ENCODE results near the gene C3orf20.

C3orf20 gene

GRCh38 chr3:14688525-14688924 is 13.6 kb downstream of the C3orf20 start:
- Histone ChIP-seq H4K8ac (ENCODE audit: low read depth, low read length) (no peak overlapping the region), H2AFZ (ENCODE audit: low read length) (no peak overlapping the region), H3K4me1 (ENCODE audit: control insufficient read depth in 2 of 2, insufficient read depth in 1 of 2, low read depth in 1 of 2, low read length in 2 of 2) (no peaks in the 10 kb centered on the region), H3K14ac (ENCODE audit: low read length) (no peak overlapping the region), H3K9me3 (replicated peaks in 1 of 2; ENCODE audit: control insufficient read depth in 2 of 2, insufficient read depth in 1 of 2, low read depth in 1 of 2, low read length in 2 of 2) (no peaks in the 10 kb centered on the region), H3K9ac (ENCODE audit: low read depth, low read length, poor library complexity) (no peak overlapping the region), H3K4me3 (ENCODE audit: low read length in 2 of 2) (no peak overlapping the region), H2BK15ac (ENCODE audit: low read length) (no peak overlapping the region), H3K23ac (ENCODE audit: low read depth, low read length, poor library complexity) (no peak overlapping the region), H3K18ac (ENCODE audit: low read length) (no peak overlapping the region), H2BK12ac (ENCODE audit: low read length) (no peak overlapping the region), H2AK5ac (ENCODE audit: low read depth, low read length) (no peak overlapping the region), H3K4ac (ENCODE audit: low read length) (no peak overlapping the region), H3K4me2 (ENCODE audit: insufficient read depth, low read length, poor library complexity, severe bottlenecking) (no peak overlapping the region), H3K36me3 (replicated peaks in 1 of 2; ENCODE audit: control insufficient read depth in 2 of 2, insufficient read depth in 2 of 2, low read length in 2 of 2) (no peaks in the 10 kb centered on the region), H2BK5ac (ENCODE audit: low read length) (no peak overlapping the region), H4K91ac (ENCODE audit: low read depth, low read length, poor library complexity) (no peak overlapping the region), H3K79me1 (ENCODE audit: low read depth, low read length) (peaks cover 2% of the 10 kb centered on the region), H3K27me3 (ENCODE audit: control insufficient read depth in 3 of 3, insufficient read depth in 3 of 3, low read depth in 1 of 3, low read length in 3 of 3) (peaks cover 0 to 19% (median 0%) of the 10 kb centered on the region in 3 experiments), H2BK120ac (ENCODE audit: low read depth, low read length) (no peak overlapping the region), H3K27ac (replicated peaks; ENCODE audit: low read length) (no peak overlapping the region)
- DNase-seq (ENCODE audit: low spot score) = no peak
- WGBS, 2 donors (ENCODE audit: extremely low coverage in 2 of 2, insufficient read length in 2 of 2, insufficient replicate concordance in 1 of 2) = no CpG with 5 or more reads among the region's 2 CpGs

GRCh38 chr3:14689247-14689980 is 14.5 kb downstream of the C3orf20 start:
- Histone ChIP-seq H3K36me3 (replicated peaks in 1 of 2; ENCODE audit: control insufficient read depth in 2 of 2, insufficient read depth in 2 of 2, low read length in 2 of 2) (no peaks in the 10 kb centered on the region), H3K18ac (ENCODE audit: low read length) (no peak overlapping the region), H3K79me1 (ENCODE audit: low read depth, low read length) (peaks cover 2% of the 10 kb centered on the region), H3K23ac (ENCODE audit: low read depth, low read length, poor library complexity) (no peak overlapping the region), H2BK5ac (ENCODE audit: low read length) (no peak overlapping the region), H3K4me1 (ENCODE audit: control insufficient read depth in 2 of 2, insufficient read depth in 1 of 2, low read depth in 1 of 2, low read length in 2 of 2) (no peaks in the 10 kb centered on the region), H2BK120ac (ENCODE audit: low read depth, low read length) (no peak overlapping the region), H4K8ac (ENCODE audit: low read depth, low read length) (no peak overlapping the region), H3K4ac (ENCODE audit: low read length) (no peak overlapping the region), H3K9ac (ENCODE audit: low read depth, low read length, poor library complexity) (no peak overlapping the region), H4K91ac (ENCODE audit: low read depth, low read length, poor library complexity) (no peak overlapping the region), H3K4me2 (ENCODE audit: insufficient read depth, low read length, poor library complexity, severe bottlenecking) (no peak overlapping the region), H2BK15ac (ENCODE audit: low read length) (no peak overlapping the region), H2AFZ (ENCODE audit: low read length) (no peak overlapping the region), H3K27me3 (ENCODE audit: control insufficient read depth in 3 of 3, insufficient read depth in 3 of 3, low read depth in 1 of 3, low read length in 3 of 3) (peaks cover 0 to 19% (median 0%) of the 10 kb centered on the region in 3 experiments), H3K14ac (ENCODE audit: low read length) (no peak overlapping the region), H2AK5ac (ENCODE audit: low read depth, low read length) (no peak overlapping the region), H3K9me3 (replicated peaks in 1 of 2; ENCODE audit: control insufficient read depth in 2 of 2, insufficient read depth in 1 of 2, low read depth in 1 of 2, low read length in 2 of 2) (no peaks in the 10 kb centered on the region), H3K27ac (replicated peaks; ENCODE audit: low read length) (no peak overlapping the region), H2BK12ac (ENCODE audit: low read length) (no peak overlapping the region), H3K4me3 (ENCODE audit: low read length in 2 of 2) (no peak overlapping the region)
- no CpG with 5 or more reads among the region's 7 CpGs for WGBS, 2 donors (ENCODE audit: extremely low coverage in 2 of 2, insufficient read length in 2 of 2, insufficient replicate concordance in 1 of 2)
- DNase-seq (ENCODE audit: low spot score) = no peak

- Histone ChIP-seq H3K79me1 (ENCODE audit: low read depth, low read length) (peaks cover 2% of the 10 kb centered on the region), H3K23ac (ENCODE audit: low read depth, low read length, poor library complexity) (no peak overlapping the region), H3K36me3 (replicated peaks in 1 of 2; ENCODE audit: control insufficient read depth in 2 of 2, insufficient read depth in 2 of 2, low read length in 2 of 2) (no peaks in the 10 kb centered on the region), H3K4ac (ENCODE audit: low read length) (no peak overlapping the region), H2AK5ac (ENCODE audit: low read depth, low read length) (no peak overlapping the region), H2BK12ac (ENCODE audit: low read length) (no peak overlapping the region), H3K9me3 (replicated peaks in 1 of 2; ENCODE audit: control insufficient read depth in 2 of 2, insufficient read depth in 1 of 2, low read depth in 1 of 2, low read length in 2 of 2) (no peaks in the 10 kb centered on the region), H2BK120ac (ENCODE audit: low read depth, low read length) (no peak overlapping the region), H2BK15ac (ENCODE audit: low read length) (no peak overlapping the region), H4K8ac (ENCODE audit: low read depth, low read length) (no peak overlapping the region), H3K4me1 (ENCODE audit: control insufficient read depth in 2 of 2, insufficient read depth in 1 of 2, low read depth in 1 of 2, low read length in 2 of 2) (no peaks in the 10 kb centered on the region), H3K4me2 (ENCODE audit: insufficient read depth, low read length, poor library complexity, severe bottlenecking) (no peak overlapping the region), H3K9ac (ENCODE audit: low read depth, low read length, poor library complexity) (no peak overlapping the region), H3K27ac (replicated peaks; ENCODE audit: low read length) (no peak overlapping the region), H3K4me3 (ENCODE audit: low read length in 2 of 2) (no peak overlapping the region), H2AFZ (ENCODE audit: low read length) (no peak overlapping the region), H2BK5ac (ENCODE audit: low read length) (no peak overlapping the region), H3K18ac (ENCODE audit: low read length) (no peak overlapping the region), H4K91ac (ENCODE audit: low read depth, low read length, poor library complexity) (no peak overlapping the region), H3K27me3 (ENCODE audit: control insufficient read depth in 3 of 3, insufficient read depth in 3 of 3, low read depth in 1 of 3, low read length in 3 of 3) (peaks cover 0 to 19% (median 0%) of the 10 kb centered on the region in 3 experiments), H3K14ac (ENCODE audit: low read length) (no peak overlapping the region)
- no CpG with 5 or more reads among the region's 4 CpGs for WGBS, 2 donors (ENCODE audit: extremely low coverage in 2 of 2, insufficient read length in 2 of 2, insufficient replicate concordance in 1 of 2)
- no peak for DNase-seq (ENCODE audit: low spot score)
Measured at GRCh38 chr3:14691239-14691638, 16.3 kb downstream of the C3orf20 start.

GRCh38 chr3:14691719-14692118 is 16.8 kb downstream of the C3orf20 start:
- Histone ChIP-seq H2BK120ac (ENCODE audit: low read depth, low read length) (no peak overlapping the region), H3K23ac (ENCODE audit: low read depth, low read length, poor library complexity) (no peak overlapping the region), H3K36me3 (replicated peaks in 1 of 2; ENCODE audit: control insufficient read depth in 2 of 2, insufficient read depth in 2 of 2, low read length in 2 of 2) (no peaks in the 10 kb centered on the region), H3K27me3 (ENCODE audit: control insufficient read depth in 3 of 3, insufficient read depth in 3 of 3, low read depth in 1 of 3, low read length in 3 of 3) (peaks cover 0 to 14% (median 0%) of the 10 kb centered on the region in 3 experiments), H3K9me3 (replicated peaks in 1 of 2; ENCODE audit: control insufficient read depth in 2 of 2, insufficient read depth in 1 of 2, low read depth in 1 of 2, low read length in 2 of 2) (no peaks in the 10 kb centered on the region), H3K79me1 (ENCODE audit: low read depth, low read length) (peaks cover 2% of the 10 kb centered on the region), H2BK5ac (ENCODE audit: low read length) (no peak overlapping the region), H2BK12ac (ENCODE audit: low read length) (no peak overlapping the region), H3K4me3 (ENCODE audit: low read length in 2 of 2) (no peak overlapping the region), H3K4ac (ENCODE audit: low read length) (no peak overlapping the region), H2AK5ac (ENCODE audit: low read depth, low read length) (no peak overlapping the region), H4K91ac (ENCODE audit: low read depth, low read length, poor library complexity) (no peak overlapping the region), H4K8ac (ENCODE audit: low read depth, low read length) (no peak overlapping the region), H3K14ac (ENCODE audit: low read length) (no peak overlapping the region), H3K4me2 (ENCODE audit: insufficient read depth, low read length, poor library complexity, severe bottlenecking) (no peak overlapping the region), H3K4me1 (ENCODE audit: control insufficient read depth in 2 of 2, insufficient read depth in 1 of 2, low read depth in 1 of 2, low read length in 2 of 2) (no peaks in the 10 kb centered on the region), H3K18ac (ENCODE audit: low read length) (no peak overlapping the region), H3K9ac (ENCODE audit: low read depth, low read length, poor library complexity) (no peak overlapping the region), H2BK15ac (ENCODE audit: low read length) (no peak overlapping the region), H2AFZ (ENCODE audit: low read length) (no peak overlapping the region), H3K27ac (replicated peaks; ENCODE audit: low read length) (no peak overlapping the region)
- DNase-seq (ENCODE audit: low spot score) = no peak
- WGBS, 2 donors (ENCODE audit: extremely low coverage in 2 of 2, insufficient read length in 2 of 2, insufficient replicate concordance in 1 of 2) = no CpG with 5 or more reads among the region's 1 CpG
